CD14-positive monocyte (primary cell): ENCODE measurements around the gene LRRC55. TPM values are rescaled to one million over a fixed set of nuclear protein-coding genes. Genes with fewer than 3 reads are reported as not detected.

Source experiments
- DNase-seq, 3 donors: peaks; one replicate each; pipeline ENCODE4 v3.0.0-alpha.2; 2011 to 2022
- H2AFZ ChIP-seq: 2 replicates; pipeline ENCODE4 v1.6.0; 2012; ENCODE audit warnings: mild to moderate bottlenecking, low read depth, low read length, inconsistent platforms; ENCODE audit not compliant: insufficient read depth, poor library complexity, severe bottlenecking
- H3K27ac ChIP-seq, 2 donors: 1 replicate in 1 of 2; 2 replicates in 1 of 2; pipeline ENCODE4 v1.5.1; 2012 to 2013; ENCODE audit warnings: low read length in 2 of 2, control low read depth in 1 of 2, inconsistent platforms in 1 of 2, low read depth in 1 of 2, mild to moderate bottlenecking in 1 of 2
- H3K27me3 ChIP-seq, 2 donors: one replicate each; pipeline versions ENCODE4 v1.6.0 to v1.6.1; 2011 to 2013; ENCODE audit warnings: low read length in 2 of 2; ENCODE audit not compliant: control insufficient read depth in 2 of 2, insufficient read depth in 2 of 2
- H3K36me3 ChIP-seq, 2 donors: replicated peaks in 1 of 2; 1 replicate in 1 of 2; 2 replicates in 1 of 2; pipeline versions ENCODE4 v1.5.1 to v1.6.1; 2012 to 2013; ENCODE audit warnings: low read length in 2 of 2, control low read depth in 1 of 2, inconsistent platforms in 1 of 2, mild to moderate bottlenecking in 1 of 2; ENCODE audit not compliant: insufficient read depth in 2 of 2, control insufficient read depth in 1 of 2
- H3K4me1 ChIP-seq, 2 donors: 1 replicate in 1 of 2; 2 replicates in 1 of 2; pipeline versions ENCODE4 v1.5.1 to v1.6.1; 2012 to 2013; ENCODE audit warnings: low read length in 2 of 2, control low read depth in 1 of 2, inconsistent platforms in 1 of 2, mild to moderate bottlenecking in 1 of 2, moderate library complexity in 1 of 2; ENCODE audit not compliant: insufficient read depth in 2 of 2, control insufficient read depth in 1 of 2
- H3K4me2 ChIP-seq: replicated peaks from 2 replicates; pipeline ENCODE3; 2012; ENCODE audit warnings: low read length, moderate library complexity, mild to moderate bottlenecking; ENCODE audit not compliant: poor library complexity, severe bottlenecking; ENCODE audit errors: extremely low read depth
- H3K4me3 ChIP-seq, 3 experiments: fragments of 200-600 bp in 1 of 3; sonication (generic) in 1 of 3; replicated peaks in 1 of 3; 1 replicate in 2 of 3; 2 replicates in 1 of 3; pipeline ENCODE4 v1.5.1; 2011 to 2013; ENCODE audit warnings: low read length in 3 of 3, mild to moderate bottlenecking in 3 of 3, control low read depth in 2 of 3, low read depth in 2 of 3, inconsistent platforms in 1 of 3, moderate library complexity in 1 of 3
- H3K79me2 ChIP-seq: 2 replicates; pipeline ENCODE4 v1.6.0; 2012; ENCODE audit warnings: mild to moderate bottlenecking, control low read depth, inconsistent platforms, low read length, moderate library complexity; ENCODE audit not compliant: insufficient read depth
- H3K9ac ChIP-seq: 2 replicates; pipeline ENCODE4 v1.6.0; 2017; ENCODE audit warnings: low read length, mild to moderate bottlenecking; ENCODE audit not compliant: insufficient read depth, poor library complexity, severe bottlenecking
- H3K9me3 ChIP-seq, 2 donors: replicated peaks in 1 of 2; 1 replicate in 1 of 2; 2 replicates in 1 of 2; pipeline versions ENCODE4 v1.5.1 to v1.6.1; 2012 to 2013; ENCODE audit warnings: low read length in 2 of 2, control low read depth in 1 of 2; ENCODE audit not compliant: control insufficient read depth in 1 of 2, insufficient read depth in 1 of 2
- H4K20me1 ChIP-seq: 2 replicates; pipeline ENCODE4 v1.6.0; 2012; ENCODE audit warnings: mild to moderate bottlenecking, low read length, control low read depth, moderate library complexity; ENCODE audit not compliant: insufficient read depth
- H3K27ac Mint-ChIP-seq, 7 donors: one replicate each; pipeline ENCODE4 v1.8.0; 2020; ENCODE audit warnings: mild to moderate bottlenecking in 7 of 7, mixed read lengths in 7 of 7, moderate library complexity in 6 of 7, inconsistent platforms in 2 of 7
- H3K27me3 Mint-ChIP-seq, 3 donors: one replicate each; pipeline ENCODE4 v1.8.0; 2021 to 2022; ENCODE audit warnings: low read depth in 3 of 3, mild to moderate bottlenecking in 3 of 3, mixed read lengths in 3 of 3, moderate library complexity in 3 of 3, inconsistent platforms in 1 of 3
- H3K36me3 Mint-ChIP-seq, 2 donors: one replicate each; pipeline ENCODE4 v1.8.0; 2020; ENCODE audit warnings: mixed read lengths in 2 of 2, inconsistent platforms in 1 of 2, mild to moderate bottlenecking in 1 of 2
- H3K4me1 Mint-ChIP-seq: one replicate; pipeline ENCODE4 v1.8.0; 2020; ENCODE audit warnings: mild to moderate bottlenecking, mixed read lengths
- H3K4me3 Mint-ChIP-seq, 2 donors: one replicate each; pipeline ENCODE4 v1.8.0; 2020; ENCODE audit warnings: mild to moderate bottlenecking in 2 of 2, mixed read lengths in 2 of 2, moderate library complexity in 1 of 2
- H3K9me3 Mint-ChIP-seq, 7 donors: one replicate each; pipeline ENCODE4 v1.8.0; 2020 to 2022; ENCODE audit warnings: mixed read lengths in 7 of 7, mild to moderate bottlenecking in 6 of 7, moderate library complexity in 6 of 7, inconsistent platforms in 2 of 7
- CTCF ChIP-seq: fragments of 200-600 bp; IDR thresholded peaks from one replicate; pipeline ENCODE4 v1.8.0; 2022; ENCODE audit warnings: antibody characterized with exemption, mild to moderate bottlenecking
- WGBS: methylation state at CpG from one replicate; pipeline ENCODE4 v1.1.5; 2013; ENCODE audit warnings: missing lambda C conversion rate; ENCODE audit not compliant: insufficient coverage; 5-methylcytosine and 5-hydroxymethylcytosine counted together
- intact Hi-C, 2 donors: fragments of 100-400 bp; cut with micrococcal nuclease; formaldehyde crosslinking; loops; one replicate each; pipeline versions ENCODE4 v1.15.0 to v1.15.1; 2023
- polyA plus RNA-seq, 3 donors: library from polyadenylated mRNA; depleted of rRNA in 1 of 3; unstranded in 2 of 3; stranded (reverse) in 1 of 3; fragments of 300-500 nt in 2 of 3; fragments of >200 nt in 1 of 3; fragmentation: Illumina TruSeq in 2 of 3; gene quantifications; 1 replicate in 2 of 3; 2 replicates in 1 of 3; pipeline ENCODE4 v1.2.3, GENCODE V29; 2012 to 2021

LRRC55 gene
- polyA plus RNA-seq, 3 donors, result not detected

GRCh38 chr11:57158180-57158579, 23.6 kb upstream of the LRRC55 start:
- Mint-ChIP-seq H3K4me3 (no peak overlapping the region), H3K9me3 (peaks cover 0 to 2% (median 0%) of the 10 kb centered on the region in 7 donors), H3K36me3 (no peaks in the 10 kb centered on the region), H3K4me1 (peaks cover 4% of the 10 kb centered on the region), H3K27ac (no peak overlapping the region), H3K27me3 (peaks cover 16 to 23% (median 22%) of the 10 kb centered on the region in 3 donors)
- intact Hi-C loops, result no loop called here
- TF ChIP-seq CTCF, result no peak
- Histone ChIP-seq H3K9me3 (no peaks in the 10 kb centered on the region), H3K27ac (no peak overlapping the region), H3K4me1 (no peaks in the 10 kb centered on the region), H3K9ac (no peak overlapping the region), H3K36me3 (no peaks in the 10 kb centered on the region), H3K27me3 (peaks cover 7% of the 10 kb centered on the region in 2 donors), H2AFZ (no peak overlapping the region), H4K20me1 (no peaks in the 10 kb centered on the region), H3K79me2 (no peaks in the 10 kb centered on the region), H3K4me3 (no peak overlapping the region), H3K4me2 (no peak overlapping the region)
- DNase-seq, result no peak
- no CpG with 5 or more reads among the region's 5 CpGs for WGBS

- Histone ChIP-seq H3K9ac (no peak overlapping the region), H3K9me3 (no peaks in the 10 kb centered on the region), H3K27me3 (peaks cover 7% of the 10 kb centered on the region in 2 donors), H3K79me2 (no peaks in the 10 kb centered on the region), H3K4me3 (no peak overlapping the region), H3K36me3 (no peaks in the 10 kb centered on the region), H3K4me1 (no peaks in the 10 kb centered on the region), H3K27ac (no peak overlapping the region), H4K20me1 (no peaks in the 10 kb centered on the region), H2AFZ (no peak overlapping the region), H3K4me2 (no peak overlapping the region)
- WGBS, result no CpG with 5 or more reads among the region's 1 CpG
- Mint-ChIP-seq H3K4me3 (no peak overlapping the region), H3K36me3 (no peaks in the 10 kb centered on the region), H3K9me3 (peaks cover 0 to 2% (median 0%) of the 10 kb centered on the region in 7 donors), H3K27me3 (peaks cover 18 to 23% (median 22%) of the 10 kb centered on the region in 3 donors), H3K4me1 (peaks cover 4% of the 10 kb centered on the region), H3K27ac (no peak overlapping the region)
- no peak for DNase-seq
- intact Hi-C loops, result no loop called here
- no peak for TF ChIP-seq CTCF
These were observed 23.2 kb upstream of the LRRC55 start for GRCh38 chr11:57158599-57158998.
